ENCODE measurements around the gene CNDP2.
"Not testable (repeated sequence)": the region's sequence is repeated elsewhere in the genome, so short reads cannot be mapped to it uniquely, and the experiment has no call there.

The CNDP2 gene

DNA sequence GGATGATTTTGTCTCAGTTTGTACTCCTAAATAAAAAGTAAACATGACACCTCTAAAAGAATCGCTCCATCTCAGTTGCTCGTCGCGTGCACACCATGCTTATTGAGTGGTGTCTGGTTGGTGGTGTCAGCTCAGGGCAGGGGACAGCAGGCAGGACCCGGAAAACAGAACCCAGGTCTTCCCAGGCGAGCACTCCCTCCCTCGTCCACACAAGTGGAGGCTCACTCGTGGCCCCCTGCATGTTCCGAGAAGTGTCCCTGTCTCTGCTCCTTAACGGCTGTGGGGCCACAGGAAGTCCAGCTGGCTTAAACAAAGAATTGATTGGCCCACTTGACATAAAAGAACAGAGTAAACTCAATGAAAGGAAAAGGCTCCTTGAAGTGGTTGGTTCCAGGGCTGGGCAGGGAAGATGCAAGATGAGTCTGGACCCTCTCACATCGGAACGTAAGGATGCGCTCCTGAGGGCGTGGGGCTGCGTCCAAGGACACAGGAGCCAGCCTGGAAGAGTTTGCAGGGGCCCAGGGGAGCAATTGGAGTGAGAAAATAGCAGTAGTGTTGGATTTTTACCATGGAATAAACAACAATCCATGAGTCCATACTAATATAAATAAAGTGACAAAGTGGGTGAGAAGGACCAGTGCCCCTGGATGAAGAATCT lies 25.0 kb downstream of the CNDP2 start:
- DNase-seq (ENCODE audit: low spot score in 2 of 2): no peak
- H3K36me3 ChIP-seq (replicated peaks): no peaks in the 10 kb centered on the region; the same call in 1 of the 2 replicates
- H3K4me1 ChIP-seq: no peaks in the 10 kb centered on the region
- H3K4me3 ChIP-seq: no peak overlapping the region
- H3K27me3 ChIP-seq (ENCODE audit: low read depth): no peaks in the 10 kb centered on the region
- H3K9me3 ChIP-seq: no peaks in the 10 kb centered on the region
- in situ Hi-C loops (cut with MboI; ENCODE audit: low sequenced_read_pairs): no loop called here

DNA sequence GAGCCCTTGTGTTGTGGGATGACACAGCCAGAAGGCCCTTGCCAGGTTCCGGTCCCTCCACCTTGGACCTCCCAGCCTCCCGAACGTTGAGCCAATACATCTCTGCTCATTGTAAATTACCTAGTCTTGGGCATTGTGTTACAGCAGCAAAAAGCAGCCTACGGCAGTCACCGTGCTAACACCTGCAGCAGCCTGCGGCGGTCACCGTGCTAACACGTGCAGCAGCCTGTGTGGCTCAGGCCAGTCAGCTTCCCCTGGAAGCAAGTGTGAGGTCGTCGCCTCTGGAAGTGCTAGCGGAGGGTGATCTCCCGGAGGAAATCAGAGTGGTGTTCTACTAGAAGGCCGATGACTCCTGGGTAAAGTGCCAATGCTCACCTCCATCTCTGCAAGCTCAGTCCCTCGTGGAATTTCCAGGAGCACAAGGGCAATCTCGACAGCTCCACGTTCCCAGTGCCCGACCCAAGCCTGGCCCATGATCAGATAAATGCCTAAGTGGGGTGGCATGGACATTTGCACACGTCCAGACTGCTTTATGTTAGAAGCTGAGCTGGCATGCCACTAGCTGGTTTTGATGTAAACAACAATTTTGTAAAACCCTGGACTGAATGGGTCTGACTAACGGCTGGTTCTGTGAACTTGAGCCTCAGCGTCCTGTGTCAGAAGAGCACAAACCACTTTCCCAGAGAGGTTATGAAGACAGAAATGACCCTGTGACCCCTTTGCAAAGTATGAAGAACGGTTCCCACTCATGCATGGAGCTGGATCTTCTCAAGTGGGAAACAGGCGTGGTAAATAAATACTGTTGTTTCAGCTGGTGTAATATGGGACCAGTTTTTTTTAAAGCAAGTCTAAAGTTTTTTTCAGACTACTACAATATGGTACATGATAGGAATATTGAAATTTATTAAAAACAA lies 26.7 kb downstream of the CNDP2 start:
- Histone ChIP-seq H3K9me3 (no peaks in the 10 kb centered on the region), H3K4me3 (no peak overlapping the region), H3K36me3 (replicated peaks) (no peaks in the 10 kb centered on the region; the same call in 1 of the 2 replicates), H3K27me3 (ENCODE audit: low read depth) (no peaks in the 10 kb centered on the region), H3K4me1 (no peaks in the 10 kb centered on the region)
- in situ Hi-C loops (cut with MboI; ENCODE audit: low sequenced_read_pairs): no loop called here
- DNase-seq (ENCODE audit: low spot score in 2 of 2): no peak

DNA sequence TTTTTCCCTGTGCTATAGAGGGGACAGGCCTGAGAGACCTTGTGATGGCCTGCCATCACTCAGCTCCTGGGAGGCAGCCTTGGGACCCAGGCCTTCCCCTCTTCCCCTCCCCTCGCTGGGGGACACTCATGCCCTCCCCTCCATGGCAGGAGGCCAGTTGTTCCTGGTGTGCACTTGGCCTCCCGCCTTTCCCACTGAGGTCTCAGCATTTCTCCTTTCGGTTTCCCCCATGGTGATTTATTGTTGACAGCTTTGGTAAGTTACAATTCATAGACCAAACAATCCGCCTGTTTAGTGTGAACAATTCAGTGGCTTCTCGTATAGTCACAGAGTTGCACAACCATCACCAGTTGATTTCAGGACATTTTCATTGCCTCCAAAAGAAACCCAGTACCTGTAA lies 27.9 kb downstream of the CNDP2 start:
- in situ Hi-C loops (cut with MboI; ENCODE audit: low sequenced_read_pairs): no loop called here
- H3K9me3 ChIP-seq: no peaks in the 10 kb centered on the region
- no peaks in the 10 kb centered on the region for H3K4me1 ChIP-seq
- no peak for DNase-seq (ENCODE audit: low spot score in 2 of 2)
- no peaks in the 10 kb centered on the region for H3K36me3 ChIP-seq (replicated peaks)
- H3K4me3 ChIP-seq: no peak overlapping the region
- H3K27me3 ChIP-seq (ENCODE audit: low read depth): no peaks in the 10 kb centered on the region

DNA sequence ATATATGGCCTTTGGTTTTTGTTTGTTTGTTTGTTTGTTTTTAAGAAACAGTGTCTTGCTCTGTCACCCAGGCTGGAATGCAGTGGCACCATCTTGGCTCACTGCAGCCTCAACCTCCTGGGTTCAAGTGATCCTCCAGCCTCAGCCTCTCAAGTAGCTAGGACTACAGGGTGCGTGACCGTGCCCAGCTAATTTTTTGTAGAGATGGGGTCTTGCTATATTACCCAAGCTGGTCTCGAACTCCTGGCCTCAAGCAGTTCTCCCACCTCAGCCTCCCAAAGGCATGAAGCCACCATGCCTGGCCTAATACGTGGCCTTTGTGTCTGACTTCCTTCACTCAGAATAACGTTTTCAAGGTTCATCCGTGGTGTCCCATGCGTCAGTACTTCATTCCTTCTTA lies 28.8 kb downstream of the CNDP2 start:
- in situ Hi-C loops (cut with MboI; ENCODE audit: low sequenced_read_pairs); H3K4me1 ChIP-seq; DNase-seq (ENCODE audit: low spot score in 2 of 2): not testable (repeated sequence)

DNA sequence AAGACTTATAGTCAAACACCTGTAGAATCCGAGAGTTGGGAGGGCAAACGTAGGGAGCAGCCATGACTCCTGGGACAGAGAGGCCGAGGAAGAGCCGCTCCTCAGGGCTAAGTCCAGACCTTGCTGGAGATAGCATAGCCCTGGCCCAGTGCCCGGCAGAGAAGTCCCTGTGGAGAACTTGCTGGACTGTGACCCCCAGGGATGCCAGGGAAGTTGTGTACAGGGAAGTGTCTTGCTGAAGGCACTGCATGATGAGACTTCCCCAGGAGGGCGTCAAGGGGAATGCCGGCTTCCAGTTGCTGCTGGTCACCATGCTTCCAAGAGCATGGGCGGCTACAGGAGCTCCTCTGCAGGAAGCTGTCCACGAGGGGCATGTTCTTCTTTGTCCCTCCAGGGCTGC lies 29.6 kb downstream of the CNDP2 start:
- no peak for DNase-seq (ENCODE audit: low spot score in 2 of 2)
- no peaks in the 10 kb centered on the region for H3K9me3 ChIP-seq
- H3K36me3 ChIP-seq (replicated peaks): no peaks in the 10 kb centered on the region
- H3K4me3 ChIP-seq: no peak overlapping the region
- in situ Hi-C loops (cut with MboI; ENCODE audit: low sequenced_read_pairs): no loop called here
- no peaks in the 10 kb centered on the region for H3K4me1 ChIP-seq
- no peaks in the 10 kb centered on the region for H3K27me3 ChIP-seq (ENCODE audit: low read depth)

More for the DNA sequence above, 28.8 kb downstream of the CNDP2 start:
- not testable (repeated sequence) for H3K4me3 ChIP-seq; H3K9me3 ChIP-seq; H3K36me3 ChIP-seq (replicated peaks); H3K27me3 ChIP-seq (ENCODE audit: low read depth)

DNA sequence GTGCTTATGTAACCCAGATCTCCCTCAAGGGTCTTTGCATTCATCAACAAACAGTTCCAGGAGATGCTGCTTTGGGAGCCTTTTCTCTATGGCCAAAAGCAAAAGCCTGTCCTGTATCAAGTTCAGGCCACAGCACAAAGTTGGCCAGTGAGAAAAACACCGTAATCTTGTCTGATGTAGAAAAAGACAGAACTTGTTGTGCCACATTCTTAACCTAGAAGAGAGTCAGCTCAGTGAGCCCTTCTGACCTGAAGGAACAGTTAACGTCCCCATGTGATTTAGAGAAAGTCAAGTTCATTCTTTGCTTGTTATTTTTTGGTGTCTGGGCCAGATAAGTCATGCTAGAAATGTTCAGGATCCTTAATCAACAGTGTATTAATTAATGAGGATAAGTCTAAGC lies 30.3 kb downstream of the CNDP2 start:
- no peaks in the 10 kb centered on the region for H3K27me3 ChIP-seq (ENCODE audit: low read depth)
- in situ Hi-C loops (cut with MboI; ENCODE audit: low sequenced_read_pairs): no loop called here
- H3K9me3 ChIP-seq: no peaks in the 10 kb centered on the region

DNA sequence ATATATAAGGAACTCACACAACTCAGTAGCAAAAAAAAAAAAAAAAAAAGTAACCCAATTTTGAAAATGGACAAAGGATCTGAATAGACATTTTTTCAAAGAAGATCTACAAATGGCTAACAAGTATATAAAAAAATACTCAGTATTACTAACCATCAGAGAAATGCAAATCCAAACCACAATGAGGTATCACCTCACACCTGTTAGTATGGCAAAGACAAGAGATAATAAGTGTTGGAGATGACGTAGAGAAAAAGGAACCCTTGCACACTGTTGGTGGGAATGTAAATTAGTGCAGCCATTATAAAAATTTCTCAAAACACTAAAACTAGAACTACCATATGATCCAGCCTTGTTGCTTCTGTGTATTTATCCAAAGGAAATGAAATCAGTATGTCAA lies 32.3 kb downstream of the CNDP2 start:
- no peak for DNase-seq (ENCODE audit: low spot score in 2 of 2)
- in situ Hi-C loops (cut with MboI; ENCODE audit: low sequenced_read_pairs): no loop called here
- H3K9me3 ChIP-seq: no peaks in the 10 kb centered on the region
- H3K4me3 ChIP-seq: no peak overlapping the region
- H3K4me1 ChIP-seq: no peaks in the 10 kb centered on the region
- no peaks in the 10 kb centered on the region for H3K27me3 ChIP-seq (ENCODE audit: low read depth)
- H3K36me3 ChIP-seq (replicated peaks): no peaks in the 10 kb centered on the region

More for the DNA sequence above, 30.3 kb downstream of the CNDP2 start:
- Histone ChIP-seq H3K4me1 (no peaks in the 10 kb centered on the region), H3K36me3 (replicated peaks) (no peaks in the 10 kb centered on the region), H3K4me3 (no peak overlapping the region)
- DNase-seq (ENCODE audit: low spot score in 2 of 2): no peak

DNA sequence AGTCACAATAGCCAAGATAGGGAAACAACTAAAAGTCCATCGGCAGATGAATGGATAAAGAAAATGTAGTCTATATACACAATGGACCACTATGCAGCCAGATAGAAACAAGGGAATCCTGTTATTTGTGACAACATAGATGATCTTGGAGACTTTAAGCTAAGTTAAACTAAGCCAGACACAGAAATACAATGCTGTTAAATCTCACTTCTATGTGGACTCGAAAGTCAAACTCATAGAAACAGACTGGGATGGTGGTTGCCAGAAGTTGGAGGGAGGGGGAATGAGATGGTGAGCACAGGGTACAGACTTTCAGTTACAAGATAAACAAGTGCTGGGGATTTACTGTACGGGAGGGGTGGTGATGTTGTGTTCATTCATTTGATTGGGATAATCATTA lies 32.8 kb downstream of the CNDP2 start:
- no peaks in the 10 kb centered on the region for H3K9me3 ChIP-seq
- H3K36me3 ChIP-seq (replicated peaks): no peaks in the 10 kb centered on the region
- no peaks in the 10 kb centered on the region for H3K27me3 ChIP-seq (ENCODE audit: low read depth)
- DNase-seq (ENCODE audit: low spot score in 2 of 2): no peak
- in situ Hi-C loops (cut with MboI; ENCODE audit: low sequenced_read_pairs): no loop called here
- no peaks in the 10 kb centered on the region for H3K4me1 ChIP-seq
- H3K4me3 ChIP-seq: no peak overlapping the region

DNA sequence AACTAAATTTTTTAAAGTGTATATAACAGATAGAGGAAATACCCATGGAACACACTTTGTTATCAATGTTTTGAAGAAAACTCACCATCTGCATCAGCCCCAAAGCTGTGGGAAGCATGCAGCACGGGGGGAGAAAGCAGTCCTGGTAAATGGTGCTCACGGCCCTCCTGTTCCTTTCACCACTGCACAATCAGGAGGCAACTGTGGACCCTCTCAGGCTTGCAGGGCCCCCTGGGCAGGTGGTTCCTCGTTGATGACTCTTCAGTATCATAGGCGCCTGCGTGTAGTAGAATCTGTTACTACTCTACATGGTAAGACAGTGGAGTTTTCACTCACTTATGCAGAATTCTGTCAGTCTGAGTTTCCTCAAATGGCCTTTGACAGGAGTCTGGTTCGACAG lies 33.2 kb downstream of the CNDP2 start:
- no peaks in the 10 kb centered on the region for H3K27me3 ChIP-seq (ENCODE audit: low read depth)

DNA sequence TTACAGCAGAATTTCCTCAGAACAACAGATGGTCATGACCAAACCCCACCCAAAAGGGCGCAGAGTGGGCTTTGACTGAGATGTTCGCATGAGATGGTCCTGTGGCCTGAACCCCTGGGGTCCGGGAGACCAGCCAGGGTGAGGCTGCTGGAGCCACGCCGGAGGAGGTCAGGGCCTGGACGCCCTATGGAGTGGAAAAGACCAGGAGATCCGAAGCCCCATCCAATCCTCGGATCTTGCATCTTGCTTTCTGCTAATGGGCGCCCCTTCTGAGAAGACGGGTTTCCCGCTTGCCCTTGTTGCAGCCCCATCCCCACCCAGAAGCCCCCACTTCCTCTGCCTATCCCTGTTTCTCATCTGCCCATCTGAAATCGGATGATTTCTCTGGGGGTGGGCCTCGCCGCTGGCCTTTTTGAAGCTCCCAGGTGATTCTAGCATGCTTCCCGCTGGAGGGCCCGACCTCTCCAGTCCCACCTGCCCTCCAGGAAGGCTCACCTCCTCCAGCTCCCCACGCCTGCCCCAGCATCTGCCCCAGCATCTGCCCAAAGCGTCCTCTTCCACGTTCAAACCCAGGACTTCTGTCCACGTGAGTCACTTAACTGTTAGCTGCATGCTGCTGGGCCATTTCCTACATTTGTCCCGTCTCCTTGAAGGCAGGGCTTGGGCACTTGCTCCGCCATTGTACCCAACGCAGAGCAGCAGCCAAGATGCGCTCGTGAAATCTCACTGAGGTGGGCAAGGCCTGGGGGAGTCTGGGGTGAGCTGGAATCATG lies 33.8 kb downstream of the CNDP2 start:
- Histone ChIP-seq H3K4me1 (no peaks in the 10 kb centered on the region), H3K9me3 (no peaks in the 10 kb centered on the region), H3K36me3 (replicated peaks) (no peaks in the 10 kb centered on the region), H3K27me3 (ENCODE audit: low read depth) (no peaks in the 10 kb centered on the region), H3K4me3 (no peak overlapping the region)
- in situ Hi-C loops (cut with MboI; ENCODE audit: low sequenced_read_pairs): no loop called here
- no peak for DNase-seq (ENCODE audit: low spot score in 2 of 2)

More for the DNA sequence above, 33.2 kb downstream of the CNDP2 start:
- no peak overlapping the region for H3K4me3 ChIP-seq
- H3K4me1 ChIP-seq: no peaks in the 10 kb centered on the region
- in situ Hi-C loops (cut with MboI; ENCODE audit: low sequenced_read_pairs): no loop called here
- no peak for DNase-seq (ENCODE audit: low spot score in 2 of 2)
- H3K9me3 ChIP-seq: no peaks in the 10 kb centered on the region
- no peaks in the 10 kb centered on the region for H3K36me3 ChIP-seq (replicated peaks)

DNA sequence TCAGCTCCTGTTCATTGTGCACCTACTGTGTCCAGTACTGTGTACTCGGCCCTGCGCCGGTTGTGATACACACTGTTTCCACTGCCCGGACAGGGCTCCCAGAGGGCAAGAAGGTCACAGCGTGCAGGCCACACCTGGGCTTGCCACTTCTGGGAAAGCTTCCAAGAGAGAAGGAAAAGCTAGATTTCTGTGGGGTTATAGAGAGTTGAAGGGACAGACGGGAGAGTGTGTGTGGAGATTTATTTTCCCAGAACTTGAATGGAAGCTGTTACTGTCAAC lies 34.4 kb downstream of the CNDP2 start:
- H3K4me3 ChIP-seq: no peak overlapping the region
- no peaks in the 10 kb centered on the region for H3K9me3 ChIP-seq
- no peaks in the 10 kb centered on the region for H3K4me1 ChIP-seq
- H3K36me3 ChIP-seq (replicated peaks): no peaks in the 10 kb centered on the region
- no peak for DNase-seq (ENCODE audit: low spot score in 2 of 2)
- H3K27me3 ChIP-seq (ENCODE audit: low read depth): no peaks in the 10 kb centered on the region
- in situ Hi-C loops (cut with MboI; ENCODE audit: low sequenced_read_pairs): no loop called here

DNA sequence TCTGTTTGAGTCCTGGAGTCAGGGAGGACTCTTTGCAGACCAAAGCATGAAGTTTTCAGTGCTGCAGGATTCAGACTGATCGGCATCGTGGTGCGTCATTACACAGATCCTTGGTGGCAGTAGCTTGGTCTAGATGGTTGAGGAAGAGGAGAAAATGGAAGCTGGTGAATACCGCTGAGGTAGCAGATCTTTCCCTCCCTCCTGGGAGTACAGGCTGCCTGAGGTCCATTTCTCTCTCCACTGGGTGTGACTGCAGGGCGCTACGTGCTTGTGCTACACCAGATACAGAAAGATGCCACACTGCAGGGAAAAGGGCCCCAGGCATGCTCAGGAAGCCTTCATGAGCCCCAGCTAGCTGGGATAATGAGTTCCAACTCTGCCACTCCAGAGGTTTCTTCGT lies 34.9 kb downstream of the CNDP2 start:
- in situ Hi-C loops (cut with MboI; ENCODE audit: low sequenced_read_pairs): no loop called here

DNA sequence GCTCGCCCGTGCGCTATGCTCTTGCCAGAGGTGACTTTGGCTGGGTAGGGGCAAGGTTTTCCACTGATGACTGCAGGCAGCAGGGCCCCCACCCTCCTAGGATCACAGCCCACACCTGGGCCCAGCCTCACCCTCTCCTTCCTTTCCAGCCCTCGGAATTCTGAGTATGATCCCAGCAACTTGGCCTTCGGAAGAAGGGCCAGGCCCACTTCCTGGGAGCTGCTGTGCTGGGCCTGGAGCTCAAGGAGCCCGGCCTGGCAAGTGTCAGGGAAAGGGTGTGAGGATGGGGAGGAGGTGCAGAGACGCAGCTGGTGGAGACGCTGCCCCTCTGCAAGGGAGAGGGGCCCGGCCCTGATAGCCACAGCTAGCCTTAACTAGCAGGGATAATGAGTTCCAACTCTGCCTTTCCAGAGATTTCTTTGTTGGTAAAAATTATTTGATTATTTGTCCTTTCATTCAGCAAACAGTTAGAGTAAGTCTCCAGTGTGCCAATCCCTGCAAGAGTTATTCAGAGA lies 36.4 kb downstream of the CNDP2 start:
- Histone ChIP-seq H3K27me3 (ENCODE audit: low read depth) (no peaks in the 10 kb centered on the region), H3K4me1 (no peaks in the 10 kb centered on the region), H3K36me3 (replicated peaks) (no peaks in the 10 kb centered on the region), H3K4me3 (no peak overlapping the region), H3K9me3 (no peaks in the 10 kb centered on the region)
- in situ Hi-C loops (cut with MboI; ENCODE audit: low sequenced_read_pairs): no loop called here
- DNase-seq (ENCODE audit: low spot score in 2 of 2): no peak

More for the DNA sequence above, 34.9 kb downstream of the CNDP2 start:
- no peak for DNase-seq (ENCODE audit: low spot score in 2 of 2)
- no peaks in the 10 kb centered on the region for H3K4me1 ChIP-seq
- no peaks in the 10 kb centered on the region for H3K27me3 ChIP-seq (ENCODE audit: low read depth)
- no peaks in the 10 kb centered on the region for H3K9me3 ChIP-seq
- no peak overlapping the region for H3K4me3 ChIP-seq
- no peaks in the 10 kb centered on the region for H3K36me3 ChIP-seq (replicated peaks)

DNA sequence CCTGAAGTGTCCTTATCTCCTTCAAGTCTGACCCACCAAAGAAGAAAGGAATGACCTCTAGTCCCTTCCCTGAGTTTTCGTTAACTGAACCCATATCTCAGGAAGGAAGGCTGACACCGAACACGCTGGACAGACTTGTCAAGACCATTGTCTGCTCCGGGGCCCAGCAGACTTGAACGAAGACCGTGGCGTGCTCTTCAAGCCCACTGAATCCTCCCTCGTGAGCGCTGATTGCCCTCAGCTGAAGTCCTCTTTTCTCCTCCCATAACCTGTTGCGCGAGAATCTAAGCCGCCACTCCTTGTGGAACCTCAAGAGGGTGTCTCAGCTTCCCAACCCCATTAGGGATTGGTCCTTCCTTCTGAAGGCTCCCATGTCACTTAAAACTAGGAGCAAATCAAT lies 37.5 kb downstream of the CNDP2 start:
- Histone ChIP-seq H3K4me1 (no peaks in the 10 kb centered on the region), H3K9me3 (no peaks in the 10 kb centered on the region), H3K4me3 (no peak overlapping the region), H3K36me3 (replicated peaks) (no peaks in the 10 kb centered on the region), H3K27me3 (ENCODE audit: low read depth) (no peaks in the 10 kb centered on the region)
- in situ Hi-C loops (cut with MboI; ENCODE audit: low sequenced_read_pairs): no loop called here
- DNase-seq (ENCODE audit: low spot score in 2 of 2): no peak

Measured in HAP-1 (cell line).